ENCODE data around the gene ANGEL1. TPM values are rescaled to one million over a fixed set of nuclear protein-coding genes. Genes with fewer than 3 reads are reported as not detected.
A peak's percentile ranks its signal among the peaks of the same experiment; 100 is the strongest.

Gene ANGEL1
- polyA plus RNA-seq, 3 donors, result 8.1 to 10.4 (median 8.5) TPM

DNA sequence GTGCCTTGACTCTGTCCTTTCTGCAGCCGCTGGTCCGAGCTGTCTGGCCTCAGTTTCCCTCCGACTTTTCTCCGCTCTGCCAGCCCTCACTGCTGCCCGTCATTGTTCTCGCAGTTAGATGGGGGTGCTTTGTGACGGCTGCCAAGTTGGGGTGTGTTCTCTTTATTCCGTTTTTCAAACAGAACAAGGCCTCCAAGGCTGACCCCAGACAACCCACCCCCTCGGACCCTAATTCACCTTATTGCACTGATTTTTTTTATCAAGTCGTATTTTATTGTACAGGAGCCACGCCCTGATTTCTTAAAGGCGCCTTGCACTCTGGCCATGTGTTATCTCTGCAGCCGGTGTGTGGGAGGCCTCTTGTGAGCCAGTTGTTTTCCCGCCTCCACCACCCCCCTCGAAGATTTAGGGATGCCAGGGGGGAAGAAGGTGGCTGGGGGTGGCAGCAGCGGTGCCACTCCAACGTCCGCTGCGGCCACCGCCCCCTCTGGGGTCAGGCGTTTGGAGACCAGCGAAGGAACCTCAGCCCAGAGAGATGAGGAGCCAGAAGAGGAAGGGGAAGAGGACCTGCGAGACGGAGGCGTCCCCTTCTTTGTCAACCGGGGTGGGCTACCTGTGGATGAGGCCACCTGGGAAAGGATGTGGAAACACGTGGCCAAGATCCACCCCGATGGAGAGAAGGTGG lies 50.1 kb downstream of the ANGEL1 start:
- WGBS (ENCODE audit: insufficient coverage), result 33% methylated on average over 15 of the region's 28 CpGs
- H3K27me3 Mint-ChIP-seq (ENCODE audit: low read depth in 3 of 3), result peaks cover 15 to 17% (median 15%) of the 10 kb centered on the region in 3 donors
- intact Hi-C loops (cut with micrococcal nuclease), result loop anchor here in 1 of 2 donors (5.0 kb wide), 1 partner anchor 40 kb away; no protein-coding TSS in a partner anchor
- Histone ChIP-seq H3K27ac (ENCODE audit: low read depth in 1 of 2, low read length in 2 of 2) (peak overlapping the region in 1 of 2 donors; percentile 55), H3K9ac (ENCODE audit: insufficient read depth, low read length, poor library complexity, severe bottlenecking) (peak overlapping the region; percentile 75), H4K20me1 (ENCODE audit: insufficient read depth, low read length) (no peaks in the 10 kb centered on the region), H3K79me2 (ENCODE audit: insufficient read depth, low read length) (no peaks in the 10 kb centered on the region), H3K36me3 (replicated peaks in 1 of 2; ENCODE audit: control insufficient read depth in 1 of 2, insufficient read depth in 2 of 2, low read length in 2 of 2) (no peaks in the 10 kb centered on the region), H3K4me1 (ENCODE audit: control insufficient read depth in 1 of 2, insufficient read depth in 2 of 2, low read length in 2 of 2) (peaks cover 23 to 35% of the 10 kb centered on the region in 2 donors), H3K4me3 (replicated peaks in 1 of 3; ENCODE audit: low read depth in 2 of 3, low read length in 3 of 3) (peak overlapping the region; percentile 55 to 81 (median 77)), H3K27me3 (ENCODE audit: control insufficient read depth in 2 of 2, insufficient read depth in 2 of 2, low read length in 2 of 2) (peaks cover 0 to 12% of the 10 kb centered on the region in 2 donors), H3K9me3 (replicated peaks in 1 of 2; ENCODE audit: control insufficient read depth in 1 of 2, insufficient read depth in 1 of 2, low read length in 2 of 2) (no peaks in the 10 kb centered on the region), H2AFZ (ENCODE audit: insufficient read depth, low read depth, low read length, poor library complexity, severe bottlenecking) (peak overlapping the region; percentile 95), H3K4me2 (replicated peaks; ENCODE audit: extremely low read depth, low read length, poor library complexity, severe bottlenecking) (peak overlapping the region; percentile 98)
- TF ChIP-seq, protein P1, sequence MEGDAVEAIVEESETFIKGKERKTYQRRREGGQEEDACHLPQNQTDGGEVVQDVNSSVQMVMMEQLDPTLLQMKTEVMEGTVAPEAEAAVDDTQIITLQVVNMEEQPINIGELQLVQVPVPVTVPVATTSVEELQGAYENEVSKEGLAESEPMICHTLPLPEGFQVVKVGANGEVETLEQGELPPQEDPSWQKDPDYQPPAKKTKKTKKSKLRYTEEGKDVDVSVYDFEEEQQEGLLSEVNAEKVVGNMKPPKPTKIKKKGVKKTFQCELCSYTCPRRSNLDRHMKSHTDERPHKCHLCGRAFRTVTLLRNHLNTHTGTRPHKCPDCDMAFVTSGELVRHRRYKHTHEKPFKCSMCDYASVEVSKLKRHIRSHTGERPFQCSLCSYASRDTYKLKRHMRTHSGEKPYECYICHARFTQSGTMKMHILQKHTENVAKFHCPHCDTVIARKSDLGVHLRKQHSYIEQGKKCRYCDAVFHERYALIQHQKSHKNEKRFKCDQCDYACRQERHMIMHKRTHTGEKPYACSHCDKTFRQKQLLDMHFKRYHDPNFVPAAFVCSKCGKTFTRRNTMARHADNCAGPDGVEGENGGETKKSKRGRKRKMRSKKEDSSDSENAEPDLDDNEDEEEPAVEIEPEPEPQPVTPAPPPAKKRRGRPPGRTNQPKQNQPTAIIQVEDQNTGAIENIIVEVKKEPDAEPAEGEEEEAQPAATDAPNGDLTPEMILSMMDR (IDR thresholded peaks at IDR 0.05), result no peak
- H3K4me1 Mint-ChIP-seq, result peaks cover 40% of the 10 kb centered on the region
- peak overlapping the region; percentile 88 to 93 for H3K4me3 Mint-ChIP-seq
- H3K36me3 Mint-ChIP-seq, result peaks cover 3 to 14% of the 10 kb centered on the region in 2 donors
- DNase-seq, result no peak
- peak overlapping the region in 6 of 7 donors; percentile 20 to 84 (median 68) for H3K27ac Mint-ChIP-seq
- H3K9me3 Mint-ChIP-seq, result no peaks in the 10 kb centered on the region

DNA sequence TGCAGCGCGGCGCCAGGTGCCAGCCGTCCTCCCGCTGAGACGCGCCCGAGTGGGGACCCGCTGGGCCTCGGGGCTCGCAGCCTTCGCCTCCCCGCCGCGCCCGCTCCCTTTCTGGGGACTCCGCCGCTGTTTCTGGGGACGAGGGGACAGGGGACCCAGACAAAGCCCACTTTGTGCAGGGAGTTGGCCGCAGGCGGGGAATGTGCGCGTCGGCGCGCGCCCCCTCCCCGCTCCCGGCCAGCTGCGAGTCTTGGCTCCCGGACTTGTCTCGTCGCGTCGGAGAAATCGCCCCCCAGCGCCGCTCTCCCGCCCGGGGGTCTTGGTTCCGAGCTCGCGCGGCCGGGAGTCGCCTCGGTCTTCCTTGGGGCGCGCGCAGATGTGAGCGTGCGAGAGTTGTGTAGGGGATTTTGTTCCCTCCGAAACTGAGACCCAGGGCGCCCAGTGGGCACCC lies 50.7 kb downstream of the ANGEL1 start:
- Histone ChIP-seq H3K9ac (ENCODE audit: insufficient read depth, low read length, poor library complexity, severe bottlenecking) (peak overlapping the region; percentile 75), H3K27ac (ENCODE audit: low read depth in 1 of 2, low read length in 2 of 2) (peak overlapping the region in 1 of 2 donors; percentile 55)
- TF ChIP-seq, protein P1 (IDR thresholded peaks at IDR 0.05), result no peak

More for the DNA sequence above, 50.7 kb downstream of the ANGEL1 start:
- peaks cover 36% of the 10 kb centered on the region for H3K4me1 Mint-ChIP-seq
- Histone ChIP-seq H3K79me2 (ENCODE audit: insufficient read depth, low read length) (no peaks in the 10 kb centered on the region), H3K36me3 (replicated peaks in 1 of 2; ENCODE audit: control insufficient read depth in 1 of 2, insufficient read depth in 2 of 2, low read length in 2 of 2) (no peaks in the 10 kb centered on the region), H3K4me1 (ENCODE audit: control insufficient read depth in 1 of 2, insufficient read depth in 2 of 2, low read length in 2 of 2) (peaks cover 20 to 32% of the 10 kb centered on the region in 2 donors), H3K4me2 (replicated peaks; ENCODE audit: extremely low read depth, low read length, poor library complexity, severe bottlenecking) (peak overlapping the region; percentile 98), H3K27me3 (ENCODE audit: control insufficient read depth in 2 of 2, insufficient read depth in 2 of 2, low read length in 2 of 2) (peaks cover 0 to 12% of the 10 kb centered on the region in 2 donors), H2AFZ (ENCODE audit: insufficient read depth, low read depth, low read length, poor library complexity, severe bottlenecking) (peak overlapping the region; percentile 95), H3K9me3 (replicated peaks in 1 of 2; ENCODE audit: control insufficient read depth in 1 of 2, insufficient read depth in 1 of 2, low read length in 2 of 2) (no peaks in the 10 kb centered on the region), H4K20me1 (ENCODE audit: insufficient read depth, low read length) (no peaks in the 10 kb centered on the region), H3K4me3 (replicated peaks in 1 of 3; ENCODE audit: low read depth in 2 of 3, low read length in 3 of 3) (peak overlapping the region; percentile 55 to 81 (median 77))
- H3K27me3 Mint-ChIP-seq (ENCODE audit: low read depth in 3 of 3), result peaks cover 15 to 17% (median 15%) of the 10 kb centered on the region in 3 donors
- 1% methylated on average over 54 of the region's 54 CpGs for WGBS (ENCODE audit: insufficient coverage)
- H3K36me3 Mint-ChIP-seq, result peaks cover 3 to 14% of the 10 kb centered on the region in 2 donors
- DNase-seq, result peak in 1 of 3 donors; percentile 35
- peak overlapping the region; percentile 88 to 93 for H3K4me3 Mint-ChIP-seq
- intact Hi-C loops (cut with micrococcal nuclease), result loop anchor here in 1 of 2 donors (5.0 kb wide), 1 partner anchor 40 kb away; no protein-coding TSS in a partner anchor
- H3K27ac Mint-ChIP-seq, result peak overlapping the region in 5 of 7 donors; percentile 58 to 84 (median 77)
- no peaks in the 10 kb centered on the region for H3K9me3 Mint-ChIP-seq
